OCI-LY3 (cell line): Measurements from ENCODE around the gene RASGRF2.

Experiments
- CTCF ChIP-seq: fragments of 200-600, 300-600 bp; sonication (generic); IDR thresholded peaks from 2 replicates; pipeline ENCODE4 v1.5.1; 2014; ENCODE audit warnings: antibody characterized with exemption, low read length, low read depth
- EZH2phosphoT487 ChIP-seq: fragments of 200-600 bp; shearing (Covaris generic); IDR thresholded peaks from 2 replicates; pipeline ENCODE4 v1.6.1; 2018; ENCODE audit warnings: antibody characterized with exemption, mixed run types, low read depth

GRCh38 chr5:81023261-81023970 lies 63.3 kb downstream of the RASGRF2 start:
- TF ChIP-seq CTCF (no peak), EZH2phosphoT487 (no peak)
